ENCODE data around the gene GPR18.

Gene GPR18

GRCh38 chr13:99208185-99208584 is 50.0 kb downstream of the GPR18 start:
- DNase-seq: no peak
- no peak for ATAC-seq

GRCh38 chr13:99207511-99207910 is 50.7 kb downstream of the GPR18 start:
- DNase-seq (no peak), ATAC-seq (no peak)

GRCh38 chr13:99206873-99207272 is 51.3 kb downstream of the GPR18 start:
- ATAC-seq: no peak
- DNase-seq: no peak

GRCh38 chr13:99206226-99206625 is 52.0 kb downstream of the GPR18 start:
- DNase-seq: no peak
- ATAC-seq: no peak

- no peak for ATAC-seq
- no peak for DNase-seq
These were observed 52.5 kb downstream of the GPR18 start for GRCh38 chr13:99205621-99206220.

Measured in stimulated activated naive CD8-positive, alpha-beta T cell treated with anti-CD3 and anti-CD28 coated beads, Interleukin-15, Interleukin-2, amounts not matched to agents 100 U/mL and 50 U/mL, for 24 hours (primary cell).